Central memory CD8-positive, alpha-beta T cell (primary cell): ENCODE data around the gene LACTBL1.
A peak's percentile ranks its signal among the peaks of the same experiment; 100 is the strongest.
"Not testable (repeated sequence)": the region's sequence is repeated elsewhere in the genome, so short reads cannot be mapped to it uniquely, and the experiment has no call there.

Experiments
- ATAC-seq: fragments of 150-1000 bp; cut with Tn5 transposase; replicated peaks from 2 replicates; pipeline ENCODE4 v1.10.0; 2022; ENCODE audit warnings: mild to moderate bottlenecking, moderate FRiP score, moderate number of reproducible peaks; ENCODE audit not compliant: poor library complexity, severe bottlenecking; ENCODE audit errors: extremely low read depth
- DNase-seq, 2 donors: peaks; one replicate each; pipeline ENCODE4 v3.0.0; 2021; ENCODE audit warnings: low spot score in 2 of 2
- H3K27ac Mint-ChIP-seq: one replicate; pipeline ENCODE4 v1.8.0; 2022; ENCODE audit warnings: low read depth, mild to moderate bottlenecking, moderate library complexity, mixed read lengths
- H3K27me3 Mint-ChIP-seq: one replicate; pipeline ENCODE4 v1.8.0; 2022; ENCODE audit warnings: mixed read lengths
- H3K36me3 Mint-ChIP-seq: one replicate; pipeline ENCODE4 v1.8.0; 2022; ENCODE audit warnings: mild to moderate bottlenecking, moderate library complexity, mixed read lengths; ENCODE audit not compliant: insufficient read depth
- H3K4me1 Mint-ChIP-seq: one replicate; pipeline ENCODE4 v1.8.0; 2022; ENCODE audit warnings: mixed read lengths
- H3K4me3 Mint-ChIP-seq: one replicate; pipeline ENCODE4 v1.8.0; 2022; ENCODE audit warnings: mild to moderate bottlenecking, moderate library complexity, mixed read lengths
- H3K9me3 Mint-ChIP-seq: one replicate; pipeline ENCODE4 v1.8.0; 2022; ENCODE audit warnings: mixed read lengths

LACTBL1 gene, protein sequence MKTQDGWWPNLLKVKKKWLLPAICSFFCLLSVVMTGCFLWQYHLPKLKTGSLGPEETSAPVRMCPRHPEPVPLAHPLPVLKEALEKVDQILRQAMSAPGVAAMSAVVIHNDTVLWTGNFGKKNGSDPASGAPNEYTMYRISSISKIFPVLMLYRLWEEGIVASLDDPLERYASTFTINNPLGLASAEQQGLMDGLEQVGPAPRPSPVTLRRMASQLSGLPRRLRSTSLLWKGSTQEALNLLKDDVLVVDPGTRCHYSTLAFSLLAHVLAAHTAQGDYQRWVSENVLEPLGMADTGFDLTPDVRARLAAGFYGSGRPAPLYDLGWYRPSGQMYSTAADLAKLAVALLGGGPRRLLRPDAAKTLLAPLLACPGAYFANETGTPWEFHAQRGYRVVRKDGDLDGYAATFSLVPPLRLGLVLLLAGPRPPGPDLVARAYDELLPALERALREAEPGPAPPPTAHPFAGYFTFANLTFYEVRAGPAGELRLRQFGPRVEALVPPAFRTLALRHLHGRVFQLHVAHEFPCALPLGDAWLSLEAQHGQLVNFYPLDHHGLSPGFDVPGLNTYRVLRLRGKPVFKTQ

DNA sequence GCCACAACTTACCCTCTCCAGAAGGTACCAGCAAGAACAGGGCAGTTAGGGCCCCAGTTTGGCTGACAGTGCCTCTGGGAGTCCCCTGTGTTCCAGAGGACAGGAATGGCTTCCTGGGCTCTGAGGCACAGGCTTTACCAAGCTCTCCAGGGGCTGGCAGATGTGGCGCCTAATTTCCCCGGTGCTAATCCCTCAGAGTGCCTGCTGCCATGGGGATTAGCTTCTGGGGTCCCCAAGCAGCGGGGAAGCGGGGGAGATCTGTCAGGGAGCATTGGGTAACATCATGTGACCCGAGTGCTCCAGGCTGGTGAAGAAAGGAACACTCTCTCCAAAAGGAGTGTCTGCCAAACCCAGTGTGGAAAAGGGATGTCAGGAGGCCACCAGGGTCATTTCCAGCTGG lies at the start of gene LACTBL1:
TSS of gene LACTBL1 (minus strand) at position 107 of the 400 bp plus-strand sequence. CDS start 550 bp downstream, outside the sequence.
- Mint-ChIP-seq H3K27ac (no peak within 1 kb of the TSS), H3K4me3 (no peak within 1 kb of the TSS), H3K4me1 (no peaks in the 10 kb centered on the region), H3K27me3 (peaks cover 91% of the 10 kb centered on the region), H3K9me3 (no peaks in the 10 kb centered on the region), H3K36me3 (no peaks in the 10 kb centered on the region)
- ATAC-seq, result no peak
- no peak for DNase-seq

DNA sequence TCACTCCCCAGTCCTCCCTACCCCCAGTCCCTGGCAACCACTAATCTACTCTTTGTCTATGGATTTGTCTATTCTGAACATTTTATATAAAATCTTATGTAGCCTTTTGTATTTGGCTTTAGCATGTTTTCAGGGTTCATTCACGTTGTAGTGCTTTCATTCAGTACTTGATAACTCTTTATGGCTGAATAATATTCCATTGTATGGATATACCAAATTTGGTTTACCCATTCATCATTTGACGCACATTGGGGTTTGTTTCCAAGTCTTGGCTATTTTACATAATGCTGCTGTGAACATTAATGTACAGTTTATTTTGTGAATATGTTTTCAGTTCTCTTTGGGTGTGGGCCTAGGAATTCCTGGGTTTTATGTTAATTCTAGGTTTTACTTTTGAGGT lies 49.2 kb upstream of the LACTBL1 start:
- Mint-ChIP-seq H3K9me3 (peaks cover 6% of the 10 kb centered on the region), H3K27me3 (no peaks in the 10 kb centered on the region), H3K4me3 (no peak overlapping the region), H3K36me3 (peaks cover 8% of the 10 kb centered on the region), H3K4me1 (peaks cover 63% of the 10 kb centered on the region), H3K27ac (no peak overlapping the region)
- ATAC-seq (no peak), DNase-seq (no peak)

DNA sequence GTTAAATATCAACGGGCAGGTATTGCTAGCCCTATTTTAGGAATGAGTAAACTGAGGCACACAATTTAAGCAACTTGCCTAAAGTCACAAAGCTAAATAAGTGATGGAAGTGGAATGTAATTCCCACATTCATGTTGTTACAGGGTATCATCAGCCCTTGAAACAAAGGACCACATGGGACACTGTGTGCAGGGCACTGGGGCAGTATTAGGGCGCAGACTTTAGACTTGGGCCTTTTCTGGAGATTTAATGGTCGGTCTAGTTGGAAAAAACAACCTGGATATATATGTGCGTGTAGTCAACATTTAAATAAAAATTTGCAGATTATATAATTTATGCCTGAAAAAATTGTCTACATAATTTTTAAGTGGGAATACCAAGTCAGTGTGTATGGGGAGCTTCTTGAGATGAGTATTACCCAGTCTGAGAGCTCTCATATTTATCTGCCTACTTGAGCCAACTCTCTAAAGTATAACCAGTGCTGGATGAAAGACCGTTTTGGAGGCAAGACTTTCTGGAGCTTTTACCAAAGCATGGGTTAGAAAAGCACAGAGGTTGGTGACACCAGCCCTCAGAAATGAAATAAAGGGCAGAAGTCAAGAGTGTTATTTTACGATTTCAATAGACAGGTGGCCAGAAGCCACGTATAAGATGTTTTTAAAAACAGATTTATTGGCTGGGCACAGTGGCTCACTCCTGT lies 48.2 kb upstream of the LACTBL1 start:
- H3K27ac Mint-ChIP-seq, result peak overlapping the region; percentile 1

DNA sequence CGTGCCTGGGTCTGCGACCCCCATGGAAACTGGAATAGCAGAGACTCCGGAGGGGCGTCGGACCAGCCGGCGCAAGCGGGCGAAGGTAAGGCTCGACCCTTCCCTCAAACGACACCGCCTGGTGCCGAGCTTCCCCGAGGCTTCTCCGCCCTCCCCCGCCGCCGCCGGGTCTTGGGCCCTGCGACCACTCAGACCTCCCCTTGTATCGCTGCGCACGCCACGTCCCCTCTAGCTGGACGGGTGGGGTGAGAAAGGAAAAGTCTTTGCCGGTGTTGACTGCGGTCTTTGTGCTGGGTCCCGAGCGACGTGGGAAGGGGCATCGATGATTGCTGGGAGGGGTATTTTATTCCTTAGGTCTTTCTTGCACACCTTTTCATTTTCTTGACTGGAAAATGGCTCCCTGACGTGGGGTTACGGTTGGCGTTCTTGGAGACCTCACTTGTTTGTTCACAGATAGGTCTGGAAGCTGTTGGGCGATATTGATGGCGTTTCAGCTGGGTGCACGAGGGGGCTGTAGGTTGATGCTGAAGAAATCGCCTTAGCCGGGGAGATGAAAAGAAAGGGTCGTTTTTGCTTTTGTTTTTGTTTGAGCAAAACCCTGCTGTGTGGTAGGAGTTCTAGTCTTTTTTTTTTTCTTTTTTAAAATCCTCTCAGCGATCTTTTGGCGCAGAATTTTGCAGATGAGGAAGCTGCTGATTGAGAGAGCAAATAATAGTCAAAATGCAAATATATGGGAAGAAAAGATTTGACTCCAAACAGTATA lies 47.4 kb upstream of the LACTBL1 start:
- H3K27ac Mint-ChIP-seq, result peak overlapping the region; percentile 1
- H3K9me3 Mint-ChIP-seq, result peaks cover 6% of the 10 kb centered on the region
- H3K36me3 Mint-ChIP-seq, result peaks cover 8% of the 10 kb centered on the region
- ATAC-seq (peak; percentile 3), DNase-seq (no peak)
- H3K27me3 Mint-ChIP-seq, result no peaks in the 10 kb centered on the region
- H3K4me3 Mint-ChIP-seq, result peak overlapping the region; percentile 96
- peaks cover 56% of the 10 kb centered on the region for H3K4me1 Mint-ChIP-seq

More for the DNA sequence above, 48.2 kb upstream of the LACTBL1 start:
- Mint-ChIP-seq H3K36me3 (peaks cover 8% of the 10 kb centered on the region), H3K27me3 (no peaks in the 10 kb centered on the region), H3K9me3 (peaks cover 6% of the 10 kb centered on the region), H3K4me3 (peak overlapping the region; percentile 96), H3K4me1 (peaks cover 56% of the 10 kb centered on the region)
- ATAC-seq (no peak), DNase-seq (no peak)

DNA sequence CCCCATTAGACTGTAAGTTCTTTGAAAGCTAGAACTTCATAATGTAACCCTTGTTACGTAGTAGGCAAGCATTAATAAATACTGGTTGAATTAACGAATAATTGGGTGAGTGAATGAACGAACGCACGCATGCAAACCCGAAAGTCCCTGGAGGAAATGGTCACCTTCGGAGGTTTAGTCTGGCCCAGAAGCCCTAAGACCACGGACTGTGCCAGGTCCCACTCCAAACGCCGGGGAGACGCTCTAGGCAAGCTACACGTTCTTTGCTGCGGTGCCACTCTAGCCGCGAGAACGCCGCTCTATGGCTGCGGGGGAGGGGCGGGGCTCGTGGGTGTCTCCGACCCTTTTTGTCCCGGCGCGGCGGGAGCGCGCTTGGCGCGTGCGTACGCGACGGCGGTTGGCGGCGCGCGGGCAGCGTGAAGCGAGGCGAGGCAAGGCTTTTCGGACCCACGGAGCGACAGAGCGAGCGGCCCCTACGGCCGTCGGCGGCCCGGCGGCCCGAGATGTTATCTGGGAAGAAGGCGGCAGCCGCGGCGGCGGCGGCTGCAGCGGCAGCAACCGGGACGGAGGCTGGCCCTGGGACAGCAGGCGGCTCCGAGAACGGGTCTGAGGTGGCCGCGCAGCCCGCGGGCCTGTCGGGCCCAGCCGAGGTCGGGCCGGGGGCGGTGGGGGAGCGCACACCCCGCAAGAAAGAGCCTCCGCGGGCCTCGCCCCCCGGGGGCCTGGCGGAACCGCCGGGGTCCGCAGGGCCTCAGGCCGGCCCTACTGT lies 46.6 kb upstream of the LACTBL1 start, which contains the start of gene KDM1A:
TSS of gene KDM1A (plus strand) at position 375 of the 769 bp plus-strand sequence. CDS start at position 504, 129 bp downstream.
- H3K9me3 Mint-ChIP-seq, result peaks cover 6% of the 10 kb centered on the region
- peak within 1 kb of the TSS; percentile 88 for H3K27ac Mint-ChIP-seq
- no peaks in the 10 kb centered on the region for H3K27me3 Mint-ChIP-seq
- peaks cover 8% of the 10 kb centered on the region for H3K36me3 Mint-ChIP-seq
- H3K4me3 Mint-ChIP-seq, result peak within 1 kb of the TSS; percentile 96
- peak; percentile 86 to 91 for DNase-seq
- ATAC-seq, result peak; percentile 97
- peaks cover 50% of the 10 kb centered on the region for H3K4me1 Mint-ChIP-seq

DNA sequence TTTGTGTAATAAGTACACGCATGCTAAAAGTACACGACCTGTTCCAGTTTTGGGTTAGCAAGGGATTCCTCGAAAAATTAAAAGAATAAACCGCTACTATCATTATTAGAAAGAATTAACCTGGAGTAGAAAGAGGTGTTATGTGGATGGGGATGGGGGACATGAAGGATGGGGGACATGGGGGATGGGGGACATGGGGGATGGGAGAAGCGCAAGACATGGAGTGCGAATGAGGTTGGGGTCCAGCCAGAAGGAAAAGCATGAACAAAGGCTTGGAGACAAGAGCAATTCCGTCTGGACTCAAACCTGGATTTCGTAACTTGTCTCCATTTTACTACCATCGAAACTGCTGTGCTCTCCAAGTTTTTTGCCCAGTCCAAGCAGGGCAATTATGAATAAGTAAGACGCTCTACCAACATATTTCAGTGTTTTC lies 46.0 kb upstream of the LACTBL1 start:
- H3K36me3 Mint-ChIP-seq, result peaks cover 8% of the 10 kb centered on the region
- peaks cover 44% of the 10 kb centered on the region for H3K4me1 Mint-ChIP-seq
- peak overlapping the region; percentile 96 for H3K4me3 Mint-ChIP-seq
- peak overlapping the region; percentile 88 for H3K27ac Mint-ChIP-seq
- ATAC-seq (no peak), DNase-seq (no peak)
- H3K27me3 Mint-ChIP-seq, result no peaks in the 10 kb centered on the region
- H3K9me3 Mint-ChIP-seq, result peaks cover 6% of the 10 kb centered on the region

DNA sequence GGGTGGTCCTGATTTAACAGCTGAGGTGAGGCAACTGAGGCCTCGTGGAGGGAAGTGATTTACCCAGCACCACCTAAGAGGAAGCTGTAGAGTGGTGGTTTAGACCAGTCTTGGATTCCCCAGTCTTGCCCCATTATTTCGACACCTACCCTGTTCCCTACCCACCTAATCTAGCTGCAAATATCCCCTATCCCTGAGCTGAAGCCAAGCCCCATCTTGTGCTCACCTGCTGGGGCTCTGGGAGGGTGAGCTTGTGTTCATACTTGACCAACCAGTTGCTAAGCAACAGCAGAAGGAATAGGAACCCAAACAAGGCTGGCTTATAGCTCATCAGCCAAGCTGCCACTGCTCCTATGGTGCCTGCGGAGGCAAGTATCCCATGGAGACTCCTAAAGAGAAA lies 41.0 kb upstream of the LACTBL1 start:
- ATAC-seq, result no peak
- H3K27ac Mint-ChIP-seq, result no peak overlapping the region
- H3K36me3 Mint-ChIP-seq, result no peaks in the 10 kb centered on the region
- no peak overlapping the region for H3K4me3 Mint-ChIP-seq
- H3K27me3 Mint-ChIP-seq, result peaks cover 18% of the 10 kb centered on the region
- no peak for DNase-seq
- peaks cover 6% of the 10 kb centered on the region for H3K4me1 Mint-ChIP-seq
- no peaks in the 10 kb centered on the region for H3K9me3 Mint-ChIP-seq

DNA sequence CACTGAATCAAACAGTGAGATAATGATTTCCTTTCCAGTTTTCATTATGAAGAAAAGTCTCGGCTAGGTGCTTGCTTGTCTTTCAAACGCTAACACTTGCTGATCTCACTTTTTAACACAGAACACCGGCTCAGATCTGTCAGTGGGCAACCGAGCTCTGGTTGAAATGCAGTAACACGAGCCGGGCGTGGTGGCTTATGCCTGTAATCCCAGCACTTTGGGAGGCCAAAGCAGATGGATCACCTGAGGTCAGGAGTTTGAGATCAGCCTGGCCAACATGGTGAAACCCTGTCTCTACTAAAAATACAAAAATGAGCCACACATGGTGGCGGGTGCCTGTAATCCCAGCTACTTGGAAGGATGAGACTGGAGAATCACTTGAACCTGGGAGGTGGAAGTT lies 37.4 kb upstream of the LACTBL1 start:
- H3K36me3 Mint-ChIP-seq, ATAC-seq: not testable (repeated sequence)

DNA sequence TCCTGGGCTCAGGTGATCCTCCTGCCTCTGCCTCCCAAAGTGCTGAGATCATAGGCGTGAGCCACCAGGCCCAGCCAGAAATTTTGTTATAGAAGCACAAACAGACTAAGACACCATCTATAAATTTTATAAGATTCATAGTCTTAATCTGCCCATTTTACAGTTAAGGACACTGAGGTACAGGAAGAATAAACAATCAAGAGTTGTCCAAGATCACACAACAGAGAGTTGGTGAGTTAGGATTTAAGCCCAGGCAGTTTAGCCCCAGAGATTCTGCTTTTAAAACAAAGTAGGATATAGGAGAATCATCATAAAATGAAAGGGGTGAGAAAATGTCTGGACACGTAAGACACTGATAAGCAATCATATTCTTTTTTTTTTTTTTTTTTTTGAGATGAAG lies 36.2 kb upstream of the LACTBL1 start:
- Mint-ChIP-seq H3K27me3 (peaks cover 18% of the 10 kb centered on the region), H3K4me3 (no peak overlapping the region), H3K4me1 (no peaks in the 10 kb centered on the region), H3K9me3 (no peaks in the 10 kb centered on the region), H3K36me3 (no peaks in the 10 kb centered on the region), H3K27ac (no peak overlapping the region)
- DNase-seq (no peak), ATAC-seq (no peak)

More for the DNA sequence above, 37.4 kb upstream of the LACTBL1 start:
- not testable (repeated sequence) for H3K4me3 Mint-ChIP-seq, H3K9me3 Mint-ChIP-seq, DNase-seq, H3K27ac Mint-ChIP-seq, H3K4me1 Mint-ChIP-seq
- peaks cover 18% of the 10 kb centered on the region for H3K27me3 Mint-ChIP-seq

DNA sequence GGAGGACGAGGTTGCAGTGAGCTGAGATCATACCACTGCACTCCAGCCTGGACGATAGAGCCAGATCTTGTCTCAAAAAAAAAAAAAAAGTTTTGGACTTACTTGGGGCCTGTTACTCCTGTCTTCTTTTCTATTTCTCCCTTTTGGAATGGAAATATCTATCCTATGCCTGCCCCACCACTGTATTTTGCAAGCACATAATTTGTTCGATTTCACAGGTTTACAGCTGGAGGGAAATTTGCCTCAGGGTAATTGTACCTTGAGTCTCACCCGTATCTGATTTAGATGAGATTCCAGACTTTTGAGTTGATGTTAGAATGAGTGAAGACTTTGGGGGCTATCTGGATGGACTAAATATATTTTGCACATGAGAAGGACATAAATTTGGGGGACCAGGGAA lies 34.4 kb upstream of the LACTBL1 start:
- Mint-ChIP-seq H3K27ac (no peak overlapping the region), H3K4me1 (no peaks in the 10 kb centered on the region), H3K9me3 (no peaks in the 10 kb centered on the region), H3K4me3 (no peak overlapping the region), H3K27me3 (peaks cover 17% of the 10 kb centered on the region), H3K36me3 (no peaks in the 10 kb centered on the region)
- no peak for ATAC-seq
- DNase-seq, result no peak

DNA sequence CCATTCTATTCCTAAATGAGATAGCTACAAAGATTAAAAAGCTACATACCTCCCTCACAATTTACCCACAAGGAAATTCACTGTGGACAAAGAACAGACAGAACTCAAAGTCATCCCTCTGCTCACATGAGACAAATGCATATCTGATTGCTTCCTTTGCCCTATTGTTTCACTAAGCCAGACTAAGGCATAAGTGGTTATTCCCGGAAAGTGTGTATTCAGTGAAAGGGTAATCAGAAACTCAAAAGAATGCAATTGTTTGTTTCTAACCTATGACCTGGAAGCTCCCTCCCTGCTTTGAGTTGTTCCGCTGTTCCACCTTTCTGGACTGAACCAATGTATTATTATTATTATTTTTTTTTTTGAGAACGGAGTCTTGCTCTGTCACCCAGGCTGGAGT lies 32.1 kb upstream of the LACTBL1 start:
- not testable (repeated sequence) for H3K36me3 Mint-ChIP-seq, H3K4me1 Mint-ChIP-seq, H3K4me3 Mint-ChIP-seq, ATAC-seq, H3K27ac Mint-ChIP-seq, DNase-seq, H3K27me3 Mint-ChIP-seq, H3K9me3 Mint-ChIP-seq
